ENCODE results near the gene CTAGE1. TPM values are rescaled to one million over a fixed set of nuclear protein-coding genes. Genes with fewer than 3 reads are reported as not detected.

The CTAGE1 gene
- total and polyA plus RNA-seq, 7 donors: not detected

- DNase-seq: no peak
- Histone ChIP-seq H3K27ac (no peak overlapping the region), H3K4me1 (peaks cover 0 to 4% (median 0%) of the 10 kb centered on the region in 4 donors), H3K36me3 (no peaks in the 10 kb centered on the region), H3K27me3 (no peaks in the 10 kb centered on the region), H3K9me3 (peaks cover 0 to 7% (median 2%) of the 10 kb centered on the region in 4 donors), H3K4me3 (no peak overlapping the region)
- intact Hi-C loops (cut with DNase I): no loop called here
- WGBS, 2 donors: 73 to 94% methylated on average over 4 of the region's 4 CpGs
- TF ChIP-seq EP300 (IDR thresholded peaks at IDR 0.05): no peak
Observed at GRCh38 chr18:22447792-22448191, 30.1 kb upstream of the CTAGE1 start.

GRCh38 chr18:22446911-22447310 is 29.2 kb upstream of the CTAGE1 start:
- no peak overlapping the region for H3K27ac ChIP-seq
- no peak overlapping the region for H3K4me3 ChIP-seq
- 45 to 64% methylated on average over 4 of the region's 4 CpGs for WGBS, 2 donors
- no peaks in the 10 kb centered on the region for H3K27me3 ChIP-seq
- peaks cover 0 to 7% (median 2%) of the 10 kb centered on the region in 4 donors for H3K9me3 ChIP-seq
- no peak for TF ChIP-seq POLR2A (IDR thresholded peaks at IDR 0.05)
- no peak for TF ChIP-seq EP300 (IDR thresholded peaks at IDR 0.05)
- TF ChIP-seq CTCF (IDR thresholded peaks at IDR 0.05): no peak
- TF ChIP-seq POLR2AphosphoS5 (IDR thresholded peaks at IDR 0.05): no peak
- intact Hi-C loops (cut with DNase I): no loop called here
- no peak for DNase-seq
- no peaks in the 10 kb centered on the region for H3K36me3 ChIP-seq
- peaks cover 0 to 4% (median 0%) of the 10 kb centered on the region in 4 donors for H3K4me1 ChIP-seq

- peaks cover 0 to 4% (median 0%) of the 10 kb centered on the region in 4 donors for H3K4me1 ChIP-seq
- H3K27ac ChIP-seq: no peak overlapping the region
- intact Hi-C loops (cut with DNase I): no loop called here
- no peak for TF ChIP-seq POLR2A (IDR thresholded peaks at IDR 0.05)
- no peak for TF ChIP-seq POLR2AphosphoS5 (IDR thresholded peaks at IDR 0.05)
- TF ChIP-seq EP300 (IDR thresholded peaks at IDR 0.05): no peak
- TF ChIP-seq CTCF (IDR thresholded peaks at IDR 0.05): no peak
- DNase-seq: no peak
- peaks cover 0 to 7% (median 2%) of the 10 kb centered on the region in 4 donors for H3K9me3 ChIP-seq
- H3K4me3 ChIP-seq: no peak overlapping the region
- 92 to 93% methylated on average over 6 of the region's 6 CpGs for WGBS, 2 donors
- no peaks in the 10 kb centered on the region for H3K36me3 ChIP-seq
- H3K27me3 ChIP-seq: no peaks in the 10 kb centered on the region
Observed at GRCh38 chr18:22446325-22446724, 28.6 kb upstream of the CTAGE1 start.

- intact Hi-C loops (cut with DNase I): no loop called here
- TF ChIP-seq POLR2A (IDR thresholded peaks at IDR 0.05): no peak
- TF ChIP-seq CTCF (IDR thresholded peaks at IDR 0.05): no peak
- no peak for TF ChIP-seq EP300 (IDR thresholded peaks at IDR 0.05)
- TF ChIP-seq POLR2AphosphoS5 (IDR thresholded peaks at IDR 0.05): no peak
Observed at GRCh38 chr18:22441638-22442037, 23.9 kb upstream of the CTAGE1 start.

GRCh38 chr18:22439447-22439846 is 21.7 kb upstream of the CTAGE1 start:
- intact Hi-C loops (cut with DNase I): no loop called here
- H3K27ac ChIP-seq: no peak overlapping the region
- H3K27me3 ChIP-seq: no peaks in the 10 kb centered on the region
- no peaks in the 10 kb centered on the region for H3K4me1 ChIP-seq
- H3K4me3 ChIP-seq: no peak overlapping the region
- no peaks in the 10 kb centered on the region for H3K9me3 ChIP-seq
- no peaks in the 10 kb centered on the region for H3K36me3 ChIP-seq
- no peak for TF ChIP-seq POLR2AphosphoS5 (IDR thresholded peaks at IDR 0.05)
- no peak for TF ChIP-seq CTCF (IDR thresholded peaks at IDR 0.05)
- TF ChIP-seq POLR2A (IDR thresholded peaks at IDR 0.05): no peak
- TF ChIP-seq EP300 (IDR thresholded peaks at IDR 0.05): no peak
- no peak for DNase-seq

More at GRCh38 chr18:22441638-22442037, 23.9 kb upstream of the CTAGE1 start:
- no peak for DNase-seq
- Histone ChIP-seq H3K36me3 (no peaks in the 10 kb centered on the region), H3K4me3 (no peak overlapping the region), H3K27ac (no peak overlapping the region), H3K4me1 (no peaks in the 10 kb centered on the region), H3K27me3 (no peaks in the 10 kb centered on the region), H3K9me3 (no peaks in the 10 kb centered on the region)

All from sigmoid colon (tissue), 7 donors.